HG03139 (cell line): ENCODE measurements around the gene PCDHB11.
"Not testable (repeated sequence)": the region's sequence is repeated elsewhere in the genome, so short reads cannot be mapped to it uniquely, and the experiment has no call there.

Experiments used
- ATAC-seq: cut with Tn5 transposase; IDR thresholded peaks from one replicate; pipeline ENCODE4 v1.9.1; 2021; ENCODE audit not compliant: unreplicated experiment

Gene PCDHB11

DNA sequence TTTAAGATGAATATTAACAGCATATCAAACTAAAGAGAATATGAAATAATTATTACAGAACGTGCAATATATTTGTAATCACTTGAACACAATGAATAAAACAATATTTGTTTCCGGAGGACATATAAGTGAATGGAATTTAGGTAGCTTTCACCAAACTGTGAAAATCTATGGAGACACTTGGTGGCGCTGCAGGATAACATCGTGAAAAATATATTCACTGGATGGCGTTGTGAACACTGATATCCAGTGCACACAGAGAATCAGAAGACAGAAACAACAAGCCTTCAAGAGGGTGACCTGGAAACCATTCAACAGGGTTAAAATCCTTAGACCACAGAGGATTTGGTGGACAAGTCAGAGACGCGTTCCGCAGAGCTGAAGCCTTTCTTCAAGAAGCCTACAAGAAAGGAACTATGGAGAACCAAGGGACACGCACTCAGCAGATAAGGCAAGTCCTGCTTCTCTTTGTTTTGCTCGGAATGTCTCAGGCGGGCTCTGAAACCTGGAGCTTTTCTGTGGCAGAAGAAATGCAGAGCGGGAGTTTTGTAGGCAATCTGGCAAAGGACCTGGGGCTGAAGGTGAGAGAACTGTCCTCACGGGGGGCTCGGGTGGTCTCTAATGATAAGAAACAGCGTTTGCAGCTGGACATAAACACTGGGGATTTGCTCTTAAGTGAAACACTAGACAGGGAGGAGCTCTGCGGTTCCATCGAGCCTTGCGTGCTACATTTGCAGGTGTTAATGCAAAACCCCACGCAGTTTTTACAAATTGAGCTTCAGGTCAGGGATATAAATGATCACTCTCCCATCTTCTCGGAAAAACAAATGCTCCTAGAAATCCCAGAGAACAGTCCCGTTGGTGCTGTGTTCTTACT is at the start of gene PCDHB11:
PCDHB11 (plus strand) TSS at position 269 of the 877 bp plus-strand sequence; CDS start at position 417, 148 bp downstream.
- no peak for ATAC-seq

DNA sequence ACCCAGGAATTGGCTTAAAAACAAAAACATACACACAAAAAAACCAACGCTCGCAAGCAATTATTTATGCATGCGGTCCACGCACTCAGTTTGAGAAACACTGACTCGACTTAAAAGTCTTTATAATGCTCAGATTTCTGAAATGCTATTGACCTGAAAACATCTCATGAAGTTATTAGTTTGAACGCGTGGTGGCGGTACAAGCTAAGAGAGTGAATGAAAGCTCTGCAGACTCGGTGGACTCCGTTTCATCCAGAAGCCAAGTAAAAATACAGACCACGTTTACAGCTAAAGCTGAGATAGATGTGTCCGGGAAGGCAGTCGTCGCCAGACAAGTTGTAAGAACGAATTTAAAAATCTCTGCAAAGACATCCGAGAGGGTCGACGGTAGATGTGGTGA is 49.6 kb upstream of the PCDHB11 start, which contains the start of gene PCDHB6:
PCDHB6 (plus strand) TSS at position 246 of the 400 bp plus-strand sequence. CDS start 201 bp downstream, outside the sequence.
- no peak for ATAC-seq

DNA sequence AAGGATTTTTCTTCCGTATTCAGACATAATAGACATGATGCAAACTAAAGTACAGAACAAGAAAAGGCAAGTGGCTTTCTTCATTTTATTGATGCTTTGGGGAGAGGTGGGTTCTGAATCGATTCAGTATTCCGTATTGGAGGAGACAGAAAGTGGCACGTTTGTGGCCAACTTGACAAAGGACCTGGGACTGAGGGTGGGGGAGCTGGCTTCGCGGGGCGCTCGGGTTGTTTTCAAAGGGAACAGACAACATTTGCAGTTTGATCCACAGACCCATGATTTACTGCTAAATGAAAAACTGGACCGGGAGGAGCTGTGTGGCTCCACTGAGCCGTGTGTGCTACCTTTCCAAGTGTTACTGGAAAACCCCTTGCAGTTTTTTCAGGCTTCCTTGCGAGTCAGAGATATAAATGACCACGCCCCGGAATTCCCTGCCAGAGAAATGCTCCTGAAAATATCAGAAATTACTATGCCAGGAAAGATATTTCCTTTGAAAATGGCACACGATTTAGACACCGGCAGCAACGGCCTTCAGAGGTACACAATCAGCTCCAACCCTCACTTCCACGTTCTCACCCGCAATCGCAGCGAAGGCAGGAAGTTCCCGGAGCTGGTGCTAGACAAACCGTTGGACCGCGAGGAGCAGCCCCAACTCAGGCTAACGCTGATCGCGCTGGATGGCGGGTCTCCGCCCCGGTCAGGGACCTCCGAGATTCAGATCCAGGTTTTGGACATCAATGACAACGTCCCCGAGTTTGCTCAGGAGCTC is 49.0 kb upstream of the PCDHB11 start:
- no peak for ATAC-seq

DNA sequence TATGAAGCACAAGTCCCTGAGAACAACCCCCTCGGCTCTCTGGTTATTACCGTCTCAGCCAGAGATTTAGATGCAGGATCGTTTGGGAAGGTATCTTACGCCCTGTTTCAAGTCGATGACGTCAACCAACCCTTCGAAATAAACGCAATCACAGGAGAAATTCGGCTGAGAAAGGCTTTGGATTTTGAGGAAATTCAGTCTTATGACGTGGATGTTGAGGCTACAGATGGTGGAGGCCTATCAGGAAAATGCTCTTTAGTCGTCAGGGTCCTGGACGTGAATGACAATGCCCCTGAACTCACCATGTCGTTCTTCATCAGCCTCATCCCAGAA is 48.5 kb upstream of the PCDHB11 start:
- no peak for ATAC-seq

DNA sequence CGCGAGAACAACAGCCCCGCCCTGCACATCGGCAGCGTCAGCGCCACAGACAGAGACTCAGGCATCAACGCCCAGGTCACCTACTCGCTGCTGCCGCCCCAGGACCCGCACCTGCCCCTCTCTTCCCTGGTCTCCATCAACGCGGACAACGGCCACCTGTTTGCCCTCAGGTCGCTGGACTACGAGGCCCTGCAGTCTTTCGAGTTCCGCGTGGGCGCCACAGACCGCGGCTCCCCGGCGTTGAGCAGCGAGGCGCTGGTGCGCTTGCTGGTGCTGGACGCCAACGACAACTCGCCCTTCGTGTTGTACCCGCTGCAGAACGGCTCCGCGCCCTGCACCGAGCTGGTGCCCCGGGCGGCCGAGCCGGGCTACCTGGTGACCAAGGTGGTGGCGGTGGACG is 47.8 kb upstream of the PCDHB11 start:
- ATAC-seq, result not testable (repeated sequence)

DNA sequence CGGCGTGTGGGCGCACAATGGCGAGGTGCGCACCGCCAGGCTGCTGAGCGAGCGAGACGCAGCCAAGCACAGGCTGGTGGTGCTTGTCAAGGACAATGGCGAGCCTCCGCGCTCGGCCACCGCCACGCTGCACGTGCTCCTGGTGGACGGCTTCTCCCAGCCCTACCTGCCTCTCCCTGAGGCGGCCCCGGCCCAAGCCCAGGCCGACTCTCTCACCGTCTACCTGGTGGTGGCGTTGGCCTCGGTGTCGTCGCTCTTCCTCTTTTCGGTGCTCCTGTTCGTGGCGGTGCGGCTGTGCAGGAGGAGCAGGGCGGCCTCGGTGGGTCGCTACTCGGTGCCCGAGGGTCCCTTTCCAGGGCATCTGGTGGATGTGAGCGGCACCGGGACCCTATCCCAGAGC is 47.3 kb upstream of the PCDHB11 start:
- ATAC-seq, result not testable (repeated sequence)

DNA sequence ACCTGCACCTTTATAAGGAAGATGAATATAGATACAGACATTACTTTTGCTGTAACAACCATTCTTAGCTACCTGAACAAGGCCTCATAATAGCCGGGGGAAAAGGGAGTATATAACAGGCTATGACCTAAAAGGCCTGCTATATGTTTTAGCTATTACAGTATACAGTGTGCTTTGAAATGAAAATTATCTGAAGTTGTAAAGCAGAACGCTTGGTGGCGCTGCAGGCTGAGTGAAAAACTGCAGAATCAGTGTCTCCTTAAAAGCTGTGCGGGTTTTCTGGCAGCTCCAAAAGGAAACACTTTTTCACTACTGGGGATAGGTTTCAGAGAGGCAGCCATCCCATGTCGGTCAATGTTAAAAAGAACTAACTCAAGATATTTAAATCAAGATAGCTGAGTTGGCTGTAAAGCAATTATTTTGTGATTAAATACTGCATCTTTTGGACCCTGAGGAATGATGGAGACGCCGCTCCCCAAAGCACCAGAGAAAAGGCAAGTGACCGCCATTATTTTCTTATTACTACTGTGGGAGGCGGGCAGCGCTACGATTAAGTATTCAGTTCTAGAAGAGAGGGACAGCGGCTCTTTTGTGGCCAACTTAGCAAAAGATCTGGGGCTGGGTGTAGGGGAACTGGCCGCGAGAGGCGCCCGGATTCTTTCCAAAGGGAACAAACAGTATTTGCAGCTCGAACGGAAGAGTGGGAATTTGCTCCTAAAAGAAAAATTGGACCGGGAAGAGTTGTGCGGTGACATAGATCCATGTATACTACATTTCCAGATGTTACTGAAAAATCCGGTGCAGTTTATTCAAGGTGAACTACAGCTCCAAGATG is 43.7 kb upstream of the PCDHB11 start:
- ATAC-seq, result no peak

DNA sequence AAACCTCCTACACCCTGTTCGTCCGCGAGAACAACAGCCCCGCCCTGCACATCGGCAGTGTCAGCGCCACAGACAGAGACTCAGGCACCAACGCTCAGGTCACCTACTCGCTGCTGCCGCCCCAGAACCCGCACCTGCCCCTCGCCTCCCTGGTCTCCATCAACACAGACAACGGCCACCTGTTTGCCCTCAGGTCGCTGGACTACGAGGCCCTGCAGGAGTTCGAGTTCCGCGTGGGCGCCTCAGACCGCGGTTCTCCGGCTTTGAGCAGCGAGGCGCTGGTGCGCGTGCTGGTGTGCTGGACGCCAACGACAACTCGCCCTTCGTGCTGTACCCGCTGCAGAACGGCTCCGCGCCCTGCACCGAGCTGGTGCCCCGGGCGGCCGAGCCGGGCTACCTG is 42.1 kb upstream of the PCDHB11 start:
- not testable (repeated sequence) for ATAC-seq

DNA sequence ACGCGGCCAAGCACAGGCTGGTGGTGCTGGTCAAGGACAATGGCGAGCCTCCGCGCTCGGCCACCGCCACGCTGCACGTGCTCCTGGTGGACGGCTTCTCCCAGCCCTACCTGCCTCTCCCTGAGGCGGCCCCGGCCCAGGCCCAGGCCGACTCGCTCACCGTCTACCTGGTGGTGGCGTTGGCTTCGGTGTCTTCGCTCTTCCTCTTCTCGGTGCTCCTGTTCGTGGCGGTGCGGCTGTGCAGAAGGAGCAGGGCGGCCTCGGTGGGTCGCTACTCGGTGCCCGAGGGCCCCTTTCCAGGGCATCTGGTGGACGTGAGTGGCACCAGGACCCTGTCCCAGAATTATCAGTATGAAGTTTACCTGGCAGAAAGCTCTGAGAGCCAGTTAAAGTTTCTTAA is 41.5 kb upstream of the PCDHB11 start:
- not testable (repeated sequence) for ATAC-seq

DNA sequence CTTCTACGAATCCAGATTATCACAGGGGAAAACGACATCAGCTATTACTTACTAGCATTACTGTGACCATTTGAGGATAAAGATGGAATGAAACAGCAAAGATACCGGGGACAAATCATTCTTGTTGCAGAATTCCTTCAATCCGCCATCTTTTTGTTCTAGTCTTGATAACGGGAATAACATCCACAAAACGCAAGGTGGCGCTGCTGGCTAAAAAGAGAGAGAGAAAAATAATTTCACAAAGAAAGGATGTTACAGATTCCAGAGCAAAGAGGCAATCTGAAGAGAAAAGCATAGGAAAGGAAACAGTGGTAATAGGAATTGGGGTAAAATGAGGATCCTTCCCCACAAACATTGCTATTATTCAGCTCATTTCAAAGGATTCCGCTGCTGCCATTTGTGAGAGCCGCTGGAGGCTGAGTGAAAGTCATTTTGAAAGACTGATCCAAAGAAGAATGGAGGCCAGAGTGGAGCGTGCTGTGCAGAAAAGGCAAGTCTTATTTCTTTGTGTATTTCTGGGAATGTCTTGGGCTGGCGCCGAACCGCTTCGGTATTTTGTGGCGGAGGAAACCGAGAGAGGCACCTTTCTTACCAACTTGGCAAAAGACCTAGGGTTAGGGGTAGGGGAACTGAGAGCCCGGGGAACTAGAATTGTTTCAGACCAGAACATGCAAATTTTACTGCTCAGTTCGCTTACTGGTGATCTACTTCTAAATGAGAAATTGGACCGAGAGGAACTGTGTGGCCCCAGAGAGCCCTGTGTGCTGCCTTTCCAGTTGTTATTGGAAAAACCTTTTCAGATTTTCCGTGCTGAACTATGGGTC is 26.8 kb upstream of the PCDHB11 start, which contains the start of gene PCDHB7:
PCDHB7 (plus strand) TSS at position 264 of the 824 bp plus-strand sequence; CDS start at position 456, 192 bp downstream.
- ATAC-seq, result no peak

DNA sequence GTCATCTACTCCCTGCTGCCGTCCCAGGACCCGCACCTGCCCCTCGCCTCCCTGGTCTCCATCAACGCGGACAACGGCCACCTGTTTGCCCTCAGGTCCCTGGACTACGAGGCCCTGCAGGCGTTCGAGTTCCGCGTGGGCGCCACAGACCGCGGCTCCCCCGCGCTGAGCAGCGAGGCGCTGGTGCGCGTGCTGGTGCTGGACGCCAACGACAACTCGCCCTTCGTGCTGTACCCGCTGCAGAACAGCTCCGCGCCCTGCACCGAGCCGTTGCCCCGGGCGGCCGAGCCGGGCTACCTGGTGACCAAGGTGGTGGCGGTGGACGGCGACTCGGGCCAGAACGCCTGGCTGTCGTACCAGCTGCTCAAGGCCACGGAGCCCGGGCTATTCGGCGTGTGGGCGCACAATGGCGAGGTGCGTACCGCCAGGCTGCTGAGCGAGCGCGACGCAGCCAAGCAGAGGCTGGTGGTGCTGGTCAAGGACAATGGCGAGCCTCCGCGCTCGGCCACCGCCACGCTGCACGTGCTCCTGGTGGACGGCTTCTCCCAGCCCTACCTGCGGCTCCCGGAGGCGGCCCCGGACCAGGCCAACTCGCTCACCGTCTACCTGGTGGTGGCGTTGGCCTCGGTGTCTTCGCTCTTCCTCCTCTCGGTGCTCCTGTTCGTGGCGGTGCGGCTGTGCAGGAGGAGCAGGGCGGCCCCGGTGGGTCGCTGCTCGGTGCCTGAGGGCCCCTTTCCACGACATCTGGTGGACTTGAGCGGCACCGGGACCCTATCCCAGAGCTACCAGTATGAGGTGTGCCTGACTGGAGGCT is 24.9 kb upstream of the PCDHB11 start:
- not testable (repeated sequence) for ATAC-seq

DNA sequence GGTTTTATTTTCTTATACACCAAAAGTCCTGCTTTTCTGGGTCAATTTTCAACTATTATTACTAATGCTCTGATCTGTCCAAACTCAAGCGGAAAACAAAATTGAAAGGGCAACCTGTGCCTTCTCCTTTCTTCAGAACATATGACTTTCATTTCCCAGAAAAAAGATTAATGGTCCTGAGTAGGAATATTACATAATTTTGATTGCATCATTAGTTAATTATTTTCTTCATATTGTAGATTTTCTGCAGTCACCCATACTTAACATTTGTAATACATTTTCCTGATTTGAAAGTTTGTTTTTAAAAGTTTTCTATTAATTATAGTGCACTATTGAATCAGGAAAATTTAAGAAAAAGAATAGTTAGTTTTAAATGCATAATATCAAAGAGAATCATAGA is 23.5 kb upstream of the PCDHB11 start:
- ATAC-seq, result no peak

DNA sequence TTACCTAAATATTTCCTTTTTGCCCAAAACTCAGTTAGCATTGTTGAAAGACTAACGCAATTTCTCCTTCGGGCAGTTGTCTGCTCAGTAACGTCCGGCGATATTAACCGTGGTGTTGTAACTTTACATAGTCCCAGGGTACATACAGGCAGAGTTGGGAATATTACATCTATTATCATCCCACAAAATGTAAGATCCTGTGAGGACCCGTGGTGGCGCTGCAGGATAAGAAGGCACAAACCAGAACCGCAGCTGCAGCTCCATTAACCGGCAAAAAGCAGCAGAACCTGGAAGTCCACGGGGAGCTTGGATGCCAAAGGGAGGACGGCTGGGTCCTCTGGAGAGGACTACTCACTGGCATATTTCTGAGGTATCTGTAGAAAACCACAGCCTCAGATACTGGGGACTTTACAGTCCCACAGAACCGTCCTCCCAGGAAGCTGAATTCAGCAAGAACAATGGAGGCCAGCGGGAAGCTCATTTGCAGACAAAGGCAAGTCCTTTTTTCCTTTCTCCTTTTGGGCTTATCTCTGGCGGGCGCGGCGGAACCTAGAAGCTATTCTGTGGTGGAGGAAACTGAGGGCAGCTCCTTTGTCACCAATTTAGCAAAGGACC is 21.7 kb upstream of the PCDHB11 start, which contains the start of gene PCDHB8:
PCDHB8 (plus strand) TSS at position 214 of the 615 bp plus-strand sequence; CDS start at position 459, 245 bp downstream.
- ATAC-seq, result not testable (repeated sequence)

DNA sequence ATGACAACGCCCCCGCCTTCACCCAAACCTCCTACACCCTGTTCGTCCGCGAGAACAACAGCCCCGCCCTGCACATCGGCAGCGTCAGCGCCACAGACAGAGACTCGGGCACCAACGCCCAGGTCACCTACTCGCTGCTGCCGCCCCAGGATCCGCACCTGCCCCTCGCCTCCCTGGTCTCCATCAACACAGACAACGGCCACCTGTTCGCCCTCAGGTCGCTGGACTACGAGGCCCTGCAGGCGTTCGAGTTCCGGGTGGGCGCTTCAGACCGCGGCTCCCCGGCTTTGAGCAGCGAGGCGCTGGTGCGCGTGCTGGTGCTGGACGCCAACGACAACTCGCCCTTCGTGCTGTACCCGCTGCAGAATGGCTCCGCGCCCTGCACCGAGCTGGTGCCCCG is 20.1 kb upstream of the PCDHB11 start:
- not testable (repeated sequence) for ATAC-seq

DNA sequence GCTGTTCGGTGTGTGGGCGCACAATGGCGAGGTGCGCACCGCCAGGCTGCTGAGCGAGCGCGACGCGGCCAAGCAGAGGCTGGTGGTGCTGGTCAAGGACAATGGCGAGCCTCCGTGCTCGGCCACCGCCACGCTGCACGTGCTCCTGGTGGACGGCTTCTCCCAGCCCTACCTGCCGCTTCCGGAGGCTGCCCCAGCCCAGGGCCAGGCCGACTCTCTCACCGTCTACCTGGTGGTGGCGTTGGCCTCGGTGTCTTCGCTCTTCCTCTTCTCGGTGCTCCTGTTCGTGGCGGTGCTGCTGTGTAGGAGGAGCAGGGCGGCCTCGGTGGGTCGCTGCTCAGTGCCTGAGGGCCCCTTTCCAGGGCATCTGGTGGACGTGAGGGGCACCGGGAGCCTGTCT is 19.6 kb upstream of the PCDHB11 start:
- not testable (repeated sequence) for ATAC-seq

DNA sequence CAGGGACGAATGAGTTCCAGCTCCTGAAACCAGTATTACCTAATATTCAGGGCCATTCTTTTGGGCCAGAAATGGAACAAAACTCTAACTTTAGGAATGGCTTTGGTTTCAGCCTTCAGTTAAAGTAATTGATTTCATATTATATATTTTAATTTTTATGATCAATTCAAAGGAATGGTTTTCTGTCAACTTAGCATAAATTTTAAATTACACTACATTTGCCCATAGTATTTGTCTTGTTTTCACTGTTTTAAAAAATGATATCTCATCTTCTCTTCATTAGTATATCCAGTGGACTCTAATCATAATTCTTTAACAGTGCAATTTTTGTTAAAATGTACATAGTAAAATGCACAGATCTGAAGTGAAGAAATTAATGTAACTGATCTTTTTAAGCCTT is 19.1 kb upstream of the PCDHB11 start:
- no peak for ATAC-seq

DNA sequence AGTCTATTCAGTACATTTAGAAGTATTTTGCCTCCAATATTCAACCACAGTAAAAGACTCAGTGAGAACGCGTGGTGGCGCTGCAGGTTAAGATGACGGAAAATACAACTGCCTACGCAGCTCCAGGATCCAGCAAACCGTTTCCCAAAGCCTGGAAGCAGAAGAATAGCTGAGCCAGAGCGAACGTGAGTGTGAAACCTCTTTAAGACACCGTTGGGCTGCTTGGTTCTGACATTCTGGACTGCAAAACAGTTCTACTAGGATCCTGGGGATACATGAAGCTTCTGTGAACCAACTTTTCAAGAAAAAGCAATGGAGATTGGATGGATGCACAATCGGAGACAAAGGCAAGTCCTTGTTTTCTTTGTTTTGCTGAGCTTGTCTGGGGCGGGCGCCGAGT is 17.2 kb upstream of the PCDHB11 start, which contains the start of gene PCDHB16:
PCDHB16 (plus strand) TSS at position 140 of the 400 bp plus-strand sequence; CDS start at position 313, 173 bp downstream.
- no peak for ATAC-seq

DNA sequence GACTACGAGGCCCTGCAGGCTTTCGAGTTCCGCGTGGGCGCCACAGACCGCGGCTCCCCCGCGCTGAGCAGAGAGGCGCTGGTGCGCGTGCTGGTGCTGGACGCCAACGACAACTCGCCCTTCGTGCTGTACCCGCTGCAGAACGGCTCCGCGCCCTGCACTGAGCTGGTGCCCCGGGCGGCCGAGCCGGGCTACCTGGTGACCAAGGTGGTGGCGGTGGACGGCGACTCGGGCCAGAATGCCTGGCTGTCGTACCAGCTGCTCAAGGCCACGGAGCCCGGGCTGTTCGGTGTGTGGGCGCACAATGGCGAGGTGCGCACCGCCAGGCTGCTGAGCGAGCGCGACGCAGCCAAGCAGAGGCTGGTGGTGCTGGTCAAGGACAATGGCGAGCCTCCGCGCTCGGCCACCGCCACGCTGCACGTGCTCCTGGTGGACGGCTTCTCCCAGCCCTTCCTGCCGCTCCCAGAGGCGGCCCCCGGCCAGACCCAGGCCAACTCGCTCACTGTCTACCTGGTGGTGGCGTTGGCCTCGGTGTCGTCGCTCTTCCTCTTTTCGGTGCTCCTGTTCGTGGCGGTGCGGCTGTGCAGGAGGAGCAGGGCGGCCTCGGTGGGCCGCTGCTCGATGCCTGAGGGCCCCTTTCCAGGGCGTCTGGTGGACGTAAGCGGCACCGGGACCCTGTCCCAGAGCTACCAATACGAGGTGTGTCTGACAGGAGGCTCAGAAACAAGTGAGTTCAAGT is 15.1 kb upstream of the PCDHB11 start:
- ATAC-seq, result not testable (repeated sequence)
